Effector CD8-positive, alpha-beta T cell (primary cell): ENCODE results near the gene ADARB2.

Experiments used
- DNase-seq: peaks from one replicate; lab custom pipeline; 2025; lab: John Stamatoyannopoulos, UW

The ADARB2 gene

DNA sequence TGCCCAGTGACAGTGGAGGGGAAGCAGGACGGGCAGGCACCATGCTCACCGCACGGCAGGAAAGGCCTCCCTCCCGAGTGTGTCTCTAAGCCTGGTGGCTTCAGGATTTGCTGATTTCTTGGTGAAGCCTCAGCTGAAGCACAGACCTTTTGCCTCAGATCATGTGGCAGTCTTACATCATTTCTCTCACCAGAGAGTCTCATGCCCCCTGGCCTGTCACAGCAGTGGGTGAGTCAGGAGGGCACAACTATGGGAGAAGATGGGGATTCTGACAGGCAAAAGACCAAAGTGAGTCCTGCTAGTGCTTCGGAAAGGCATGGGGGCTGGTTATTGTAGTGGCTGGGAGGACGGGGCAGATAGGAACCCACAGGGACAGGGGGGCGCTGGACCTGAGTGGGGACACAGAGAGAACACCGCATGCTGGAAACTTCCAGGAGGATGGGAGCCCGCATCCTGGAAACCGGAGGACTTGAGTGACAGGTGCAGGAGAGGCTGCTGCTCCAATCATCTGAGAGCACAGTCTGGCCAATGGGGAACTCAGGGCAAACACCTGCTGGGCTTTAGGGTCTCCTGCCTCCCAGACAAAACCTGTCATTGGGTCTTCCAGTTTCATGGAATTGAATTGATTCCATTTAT is 166.8 kb downstream of the ADARB2 start:
- no peak for DNase-seq

GRCh38 chr10:1569208-1569607 is 168.1 kb downstream of the ADARB2 start:
- no peak for DNase-seq

GRCh38 chr10:1567742-1568495 is 169.4 kb downstream of the ADARB2 start:
- DNase-seq, result no peak

GRCh38 chr10:1567152-1567551 is 170.2 kb downstream of the ADARB2 start:
- no peak for DNase-seq

GRCh38 chr10:1564791-1565190 is 172.5 kb downstream of the ADARB2 start:
- no peak for DNase-seq

DNA sequence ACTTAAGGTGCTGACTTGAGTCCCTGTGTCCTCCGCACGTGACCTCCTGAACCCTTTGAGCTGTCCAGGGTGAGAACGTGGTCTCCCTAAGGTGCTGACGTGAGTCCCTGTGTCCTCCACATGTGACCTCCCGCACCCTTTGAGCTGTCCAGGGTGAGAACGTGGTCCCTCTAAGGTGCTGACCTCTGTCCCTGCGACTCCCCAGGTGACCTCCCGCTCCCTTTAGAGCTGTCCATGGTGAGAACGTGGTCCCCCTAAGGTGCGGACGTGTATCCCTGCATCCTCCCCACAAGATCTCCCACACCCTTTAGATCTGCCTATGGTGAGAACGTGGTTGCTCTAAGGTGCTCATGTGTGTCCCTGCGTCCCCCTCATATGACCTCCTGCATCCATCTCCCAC is 174.3 kb downstream of the ADARB2 start:
- no peak for DNase-seq

GRCh38 chr10:1561731-1562337 is 175.5 kb downstream of the ADARB2 start:
- DNase-seq, result no peak

DNA sequence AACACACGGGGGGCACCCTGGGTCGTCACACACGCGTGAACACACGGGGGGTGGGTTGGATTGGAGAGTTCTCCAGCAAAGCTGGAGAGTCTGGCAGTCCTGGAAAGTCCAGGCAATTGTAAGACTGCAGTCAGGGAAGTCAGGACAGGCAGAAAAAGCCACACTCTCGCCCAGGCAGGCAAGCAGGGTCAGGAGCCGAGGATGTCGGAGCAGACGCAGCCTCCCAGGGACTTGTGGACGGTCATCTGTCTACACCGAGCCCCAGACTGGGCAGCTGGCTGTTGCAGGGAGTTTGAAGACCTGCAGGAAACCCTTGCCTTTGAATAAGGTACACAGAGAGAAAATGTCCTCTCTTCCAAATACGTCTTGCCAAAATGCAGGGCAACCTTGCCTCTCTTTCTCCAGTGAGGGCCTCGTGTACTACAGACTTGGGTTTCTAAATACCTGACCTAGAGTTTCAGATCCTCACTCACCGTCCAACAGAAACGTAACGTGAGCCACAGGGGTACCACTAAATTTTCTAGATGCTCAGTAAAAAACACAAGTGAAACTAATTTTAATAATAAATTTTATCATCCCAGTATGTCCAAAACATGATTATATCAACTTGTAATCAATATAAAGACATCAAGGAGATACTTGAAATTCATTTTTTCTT is 176.7 kb downstream of the ADARB2 start:
- no peak for DNase-seq

GRCh38 chr10:1559761-1560160 is 177.6 kb downstream of the ADARB2 start:
- DNase-seq, result no peak

GRCh38 chr10:1559311-1559710 is 178.0 kb downstream of the ADARB2 start:
- no peak for DNase-seq

DNA sequence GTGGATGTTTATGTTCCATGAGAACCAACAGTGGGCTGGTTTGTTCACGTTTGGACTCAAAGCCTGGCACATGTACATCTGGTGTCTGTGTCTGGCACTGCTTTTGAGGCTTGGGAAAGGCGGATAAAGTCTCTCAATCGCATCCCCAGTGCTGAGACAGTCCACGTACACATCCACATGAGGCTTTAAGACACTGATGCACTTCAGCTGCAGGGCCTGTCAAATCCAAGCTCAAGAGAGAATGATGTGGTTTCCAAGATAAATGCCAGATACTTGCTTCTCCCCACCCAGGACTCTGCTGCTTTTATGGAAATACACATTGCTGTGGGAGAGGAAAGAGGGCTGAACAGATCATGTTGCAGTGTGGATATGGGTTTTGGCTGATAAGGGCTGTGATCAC is 178.4 kb downstream of the ADARB2 start:
- DNase-seq, result no peak

DNA sequence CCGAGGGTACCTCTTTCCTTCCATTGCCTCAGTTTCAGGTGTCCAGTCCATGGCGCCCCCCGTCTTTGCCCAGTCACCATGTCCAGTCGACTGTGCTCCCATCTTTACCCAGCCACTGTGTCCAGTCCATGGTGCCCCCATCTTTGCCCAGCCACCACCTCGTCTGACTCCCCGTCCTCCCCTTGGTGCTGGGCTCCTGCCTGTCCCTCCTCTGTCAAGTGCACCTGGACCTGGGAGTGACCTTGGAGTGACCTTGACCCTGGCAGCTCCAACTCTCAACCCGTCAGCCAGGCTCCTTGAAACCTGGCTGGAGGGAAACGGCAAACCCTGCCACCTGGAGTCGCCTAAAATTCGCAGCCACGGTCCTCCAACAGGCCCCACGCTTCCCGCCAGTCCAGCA is 180.2 kb downstream of the ADARB2 start:
- no peak for DNase-seq

- DNase-seq, result no peak
These were observed 180.8 kb downstream of the ADARB2 start for GRCh38 chr10:1556496-1556895.

GRCh38 chr10:1553951-1554350 is 183.4 kb downstream of the ADARB2 start:
- DNase-seq, result no peak

DNA sequence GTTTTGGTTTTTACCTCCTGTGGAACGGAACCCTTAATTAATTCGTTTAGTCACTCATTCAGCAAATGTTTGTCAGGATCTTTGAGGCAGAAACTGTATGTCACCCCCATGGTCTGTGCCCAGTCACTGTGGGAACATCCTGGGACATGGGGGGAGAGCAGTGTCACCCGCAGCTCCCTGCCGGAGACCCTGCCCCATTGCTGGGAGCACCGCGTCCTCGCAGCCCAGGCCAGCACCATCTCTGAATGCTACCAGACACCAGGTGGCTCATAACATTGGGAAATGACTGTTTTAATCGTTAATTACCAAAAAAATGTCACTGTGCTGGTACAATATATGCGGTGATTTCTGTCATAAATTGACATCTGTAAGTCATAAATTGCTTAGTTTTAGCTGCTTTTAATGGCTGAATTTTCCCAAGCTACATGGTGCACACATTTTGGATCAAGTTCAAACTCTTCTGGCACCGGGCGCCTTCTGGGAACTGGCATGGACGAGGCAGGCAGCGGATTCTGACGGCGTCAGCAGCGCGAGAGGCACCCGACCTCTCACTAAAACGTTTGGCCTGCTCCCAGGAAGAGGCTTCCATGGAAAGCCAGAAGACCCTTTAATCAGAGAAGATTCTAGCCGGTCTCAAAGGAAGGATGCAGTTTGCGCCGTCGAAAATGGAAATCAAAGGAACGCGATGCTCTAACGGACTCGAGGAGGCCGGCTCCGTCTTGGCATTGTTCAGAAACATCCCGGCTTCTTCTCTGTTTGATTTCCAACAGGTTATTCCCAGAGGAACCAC is 184.2 kb downstream of the ADARB2 start:
- no peak for DNase-seq

- no peak for DNase-seq
These were observed 184.9 kb downstream of the ADARB2 start for GRCh38 chr10:1552406-1552805.

DNA sequence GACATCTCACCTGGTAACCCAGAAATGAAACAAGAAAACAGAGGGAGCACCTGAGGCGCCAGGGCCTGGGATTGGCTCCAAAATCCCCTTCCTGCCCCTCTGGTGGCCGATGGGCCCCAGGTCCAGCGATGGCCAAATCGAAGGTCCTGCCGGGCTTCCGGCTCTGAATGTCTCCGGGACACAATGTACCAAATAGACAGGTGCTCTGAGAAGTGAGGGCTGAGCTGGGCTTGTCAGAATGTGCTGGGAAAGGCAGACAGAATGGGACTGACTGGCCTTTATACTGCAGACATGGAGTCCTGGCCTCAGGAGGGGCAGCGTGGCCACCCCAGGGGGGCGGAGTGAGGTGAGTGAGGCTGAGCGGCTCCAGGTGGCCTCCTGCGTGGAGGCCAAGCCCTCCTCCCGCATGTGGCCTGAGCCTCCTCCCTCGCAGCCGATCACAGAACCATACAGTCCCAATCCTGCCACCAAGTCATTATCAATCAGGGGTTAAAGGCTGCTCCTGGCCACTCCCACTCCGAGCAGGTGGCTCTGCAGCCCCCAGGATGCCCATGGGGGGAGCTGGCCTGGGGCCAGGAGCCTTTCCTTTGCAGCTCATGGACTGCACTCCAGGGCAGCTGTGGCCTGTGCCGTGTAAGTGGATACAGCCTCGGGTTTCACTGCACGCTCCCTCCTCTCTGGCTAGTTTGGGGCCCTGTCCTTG is 185.5 kb downstream of the ADARB2 start:
- DNase-seq, result no peak

DNA sequence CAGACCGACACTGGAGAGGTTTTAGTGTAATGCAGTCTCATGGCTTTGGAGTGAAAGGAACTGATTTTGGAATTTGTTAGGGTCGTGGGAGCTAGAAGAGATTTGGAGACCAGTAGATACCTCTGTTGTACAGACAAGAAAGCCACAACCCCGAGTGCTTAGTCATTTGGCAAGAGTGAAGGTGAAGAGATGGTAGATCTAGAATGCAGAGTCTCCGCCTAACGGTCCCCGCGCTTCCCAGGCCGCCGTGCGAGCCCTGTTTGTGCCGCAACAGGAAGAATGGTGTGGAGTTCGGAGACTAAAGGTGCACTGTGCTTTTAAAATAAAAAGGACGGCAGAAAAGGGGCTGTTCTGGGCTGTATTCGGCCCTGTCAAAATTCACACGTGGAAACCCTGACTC is 186.7 kb downstream of the ADARB2 start:
- DNase-seq, result no peak

DNA sequence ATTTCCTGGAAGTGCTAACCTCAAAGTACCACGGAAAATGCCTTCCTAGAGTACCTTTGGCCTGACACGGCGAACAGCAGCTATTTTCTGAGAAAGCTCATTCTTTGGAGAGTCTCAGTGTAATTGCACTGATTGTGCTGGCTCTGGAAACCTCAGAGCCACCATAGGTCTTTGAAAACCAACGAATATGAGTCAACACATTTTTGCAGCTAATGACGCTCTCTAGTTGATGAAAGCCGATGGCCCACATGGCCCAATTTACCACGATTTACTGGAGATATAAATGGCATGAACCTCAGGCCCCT is 187.1 kb downstream of the ADARB2 start:
- no peak for DNase-seq

DNA sequence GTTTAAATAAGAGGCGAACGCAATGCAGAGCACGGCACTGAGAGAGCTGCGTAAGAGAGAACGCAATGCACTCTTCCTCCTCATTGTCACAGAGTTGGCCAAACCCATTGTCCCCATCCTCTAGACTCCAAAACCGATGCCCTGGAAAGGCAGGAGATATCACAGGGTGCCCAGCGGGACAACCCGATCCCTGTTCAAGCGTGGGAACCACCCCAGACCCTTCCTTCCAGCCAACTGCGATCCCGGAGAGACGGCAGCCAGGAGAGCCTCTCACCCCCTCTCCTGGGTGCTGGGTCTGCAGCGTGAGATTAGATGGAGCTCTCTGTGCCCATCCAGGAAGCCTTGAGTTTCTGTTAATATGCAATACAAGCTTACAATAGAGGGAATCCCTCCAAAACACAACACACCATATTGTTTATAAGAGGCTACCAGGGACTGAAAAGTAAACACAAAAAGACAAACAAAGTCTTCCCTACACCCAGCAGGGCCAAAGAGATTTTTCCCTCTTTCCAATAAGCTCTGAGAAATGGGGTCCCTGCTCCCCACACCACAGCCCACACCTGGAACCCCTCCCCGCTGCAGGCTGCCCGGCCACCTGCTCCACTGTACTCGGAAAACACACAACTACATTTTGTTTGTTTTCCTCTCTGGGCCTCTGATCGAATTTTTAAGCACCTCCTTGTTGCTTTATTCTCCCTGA is 187.6 kb downstream of the ADARB2 start:
- no peak for DNase-seq

GRCh38 chr10:1548596-1548995 is 188.7 kb downstream of the ADARB2 start:
- no peak for DNase-seq
